Head of caudate nucleus (tissue), 42 donors: ENCODE results near the gene ST8SIA5.

Source experiments
- DNase-seq, 42 donors: peaks; one replicate each; pipeline versions ENCODE4 v3.0.0 to v3.0.0-alpha.2; 2020 to 2021; ENCODE audit warnings: mixed read lengths in 7 of 42
- intact Hi-C: fragments of 100-400 bp; cut with DNase I; formaldehyde crosslinking; loops from one replicate; pipeline ENCODE4 v1.15.0; 2022

ST8SIA5 gene

GRCh38 chr18:46719388-46719787 is 37.5 kb downstream of the ST8SIA5 start:
- intact Hi-C loops, result no loop called here
- no peak for DNase-seq

GRCh38 chr18:46718501-46719341 is 38.1 kb downstream of the ST8SIA5 start:
- no peak for DNase-seq
- intact Hi-C loops, result no loop called here

- peak in 18 of 42 donors; percentile 3 to 52 (median 22) for DNase-seq
- intact Hi-C loops, result no loop called here
Observed at GRCh38 chr18:46716827-46717226, 40.0 kb downstream of the ST8SIA5 start.

- DNase-seq, result no peak
- intact Hi-C loops, result no loop called here
Observed at GRCh38 chr18:46716336-46716735, 40.5 kb downstream of the ST8SIA5 start.

- no peak for DNase-seq
- intact Hi-C loops, result no loop called here
Observed at GRCh38 chr18:46715062-46715461, 41.8 kb downstream of the ST8SIA5 start.

- intact Hi-C loops, result no loop called here
- peak in 6 of 42 donors; percentile 14 to 73 (median 29) for DNase-seq
Observed at GRCh38 chr18:46712406-46712805, 44.4 kb downstream of the ST8SIA5 start.

- intact Hi-C loops, result no loop called here
- peak in 2 of 42 donors; percentile 10 to 13 for DNase-seq
Observed at GRCh38 chr18:46711444-46711863, 45.4 kb downstream of the ST8SIA5 start.

GRCh38 chr18:46706968-46707367 is 49.9 kb downstream of the ST8SIA5 start:
- intact Hi-C loops, result no loop called here
- DNase-seq, result no peak

- DNase-seq, result no peak
- intact Hi-C loops, result no loop called here
Observed at GRCh38 chr18:46705521-46705920, 51.3 kb downstream of the ST8SIA5 start.

GRCh38 chr18:46704816-46705215 is 52.0 kb downstream of the ST8SIA5 start:
- intact Hi-C loops, result no loop called here
- DNase-seq, result no peak

- intact Hi-C loops, result no loop called here
- no peak for DNase-seq
Observed at GRCh38 chr18:46704189-46704588, 52.7 kb downstream of the ST8SIA5 start.

- intact Hi-C loops, result no loop called here
- no peak for DNase-seq
Observed at GRCh38 chr18:46702471-46702870, 54.4 kb downstream of the ST8SIA5 start.

- intact Hi-C loops, result no loop called here
Observed at GRCh38 chr18:46700066-46700824, 56.6 kb downstream of the ST8SIA5 start.

GRCh38 chr18:46696702-46697101 is 60.2 kb downstream of the ST8SIA5 start:
- no peak for DNase-seq
- intact Hi-C loops, result no loop called here

More at GRCh38 chr18:46700066-46700824, 56.6 kb downstream of the ST8SIA5 start:
- no peak for DNase-seq

GRCh38 chr18:46696268-46696667 is 60.6 kb downstream of the ST8SIA5 start:
- DNase-seq, result no peak
- intact Hi-C loops, result no loop called here

GRCh38 chr18:46693996-46694395 is 62.9 kb downstream of the ST8SIA5 start:
- no peak for DNase-seq
- intact Hi-C loops, result no loop called here

- intact Hi-C loops, result no loop called here
- DNase-seq, result no peak
Observed at GRCh38 chr18:46688853-46689525, 67.9 kb downstream of the ST8SIA5 start.

GRCh38 chr18:46686186-46686585 is 70.7 kb downstream of the ST8SIA5 start:
- no peak for DNase-seq
- intact Hi-C loops, result no loop called here

GRCh38 chr18:46683252-46683651 is 73.6 kb downstream of the ST8SIA5 start:
- intact Hi-C loops, result no loop called here
- no peak for DNase-seq
